NT2/D1 (cell line): Measurements from ENCODE around the gene PTPRK.

Experiments used
- DNase-seq: peaks from one replicate; pipeline ENCODE4 v3.0.0-alpha.2; 2011; ENCODE audit warnings: low read depth, low spot score
- H3K27me3 ChIP-seq: 2 replicates; pipeline ENCODE4 v1.6.0; 2011; ENCODE audit warnings: mild to moderate bottlenecking; ENCODE audit not compliant: insufficient read length, insufficient read depth
- H3K36me3 ChIP-seq: 2 replicates; pipeline ENCODE4 v1.6.1; 2011; ENCODE audit warnings: mild to moderate bottlenecking, low read length, mixed read lengths; ENCODE audit not compliant: insufficient read depth, insufficient read length
- H3K4me1 ChIP-seq: 2 replicates; pipeline ENCODE4 v1.5.1; 2011; ENCODE audit not compliant: insufficient read depth, insufficient read length
- H3K4me3 ChIP-seq: 2 replicates; pipeline ENCODE4 v1.5.1; 2011; ENCODE audit warnings: low read depth; ENCODE audit not compliant: insufficient read length
- H3K9ac ChIP-seq: 2 replicates; pipeline ENCODE4 v1.6.0; 2011; ENCODE audit warnings: low read depth; ENCODE audit not compliant: insufficient read length
- H3K9me3 ChIP-seq: 2 replicates; pipeline ENCODE4 v1.5.1; 2011; ENCODE audit warnings: mild to moderate bottlenecking, low read length; ENCODE audit not compliant: insufficient read depth
- SUZ12 ChIP-seq: IDR thresholded peaks from 2 replicates; pipeline ENCODE4 v1.6.1; 2011; ENCODE audit not compliant: insufficient read length, insufficient read depth; ENCODE audit errors: extremely low read depth
- YY1 ChIP-seq: IDR thresholded peaks from 2 replicates; pipeline ENCODE4 v1.6.1; 2011; ENCODE audit not compliant: insufficient read length, insufficient read depth
- ZNF274 ChIP-seq: IDR thresholded peaks from 2 replicates; pipeline ENCODE4 v1.6.1; 2011; ENCODE audit warnings: mild to moderate bottlenecking, low read depth, low read length

PTPRK gene

DNA sequence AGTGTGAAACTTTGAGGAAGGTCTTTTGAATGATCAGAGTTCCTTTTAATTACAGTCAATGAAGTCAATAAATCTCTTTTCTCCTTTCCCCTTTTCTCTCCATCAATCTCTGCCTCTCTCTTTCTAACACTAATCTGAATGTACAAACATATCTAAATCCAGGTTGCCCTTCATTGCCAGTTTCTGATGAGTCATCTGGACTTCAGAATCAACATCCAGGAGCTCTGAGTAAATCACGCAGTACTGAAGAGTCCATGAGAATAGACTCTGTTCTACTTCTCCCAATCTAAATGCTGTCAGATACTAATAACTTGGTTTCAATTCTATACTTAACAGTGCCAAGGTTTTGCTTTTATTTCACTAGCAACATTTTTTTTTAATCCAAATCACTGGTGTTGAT, 380.9 kb downstream of the PTPRK start:
- TF ChIP-seq ZNF274 (no peak), SUZ12 (no peak), YY1 (no peak)
- Histone ChIP-seq H3K9ac (no peak overlapping the region), H3K27me3 (no peaks in the 10 kb centered on the region), H3K4me3 (no peak overlapping the region), H3K4me1 (no peaks in the 10 kb centered on the region), H3K9me3 (no peaks in the 10 kb centered on the region), H3K36me3 (no peaks in the 10 kb centered on the region)
- no peak for DNase-seq

DNA sequence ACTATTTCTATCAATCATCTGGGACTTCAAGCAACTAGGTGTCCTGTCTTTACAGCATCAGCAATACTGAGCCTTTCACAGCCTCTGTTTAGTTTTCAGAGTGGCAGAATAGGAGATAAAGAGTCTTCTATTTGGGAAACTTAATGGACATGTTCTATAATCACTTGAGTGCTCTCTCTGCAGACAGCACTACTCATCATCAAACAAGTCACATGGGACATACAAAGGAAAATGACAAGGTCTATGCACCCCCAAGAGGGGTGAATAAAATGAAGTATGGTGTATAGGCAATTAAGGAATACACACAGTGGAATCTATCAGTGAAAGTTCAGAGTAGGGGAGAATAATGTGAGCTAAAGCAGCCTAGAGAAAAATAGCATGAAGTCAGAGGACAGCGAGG, 381.7 kb downstream of the PTPRK start:
- no peak for DNase-seq
- no peak overlapping the region for H3K9ac ChIP-seq
- no peaks in the 10 kb centered on the region for H3K4me1 ChIP-seq
- no peak for TF ChIP-seq SUZ12
- TF ChIP-seq YY1: no peak
- TF ChIP-seq ZNF274: no peak
- H3K27me3 ChIP-seq: no peaks in the 10 kb centered on the region
- H3K36me3 ChIP-seq: no peaks in the 10 kb centered on the region
- no peak overlapping the region for H3K4me3 ChIP-seq
- no peaks in the 10 kb centered on the region for H3K9me3 ChIP-seq

DNA sequence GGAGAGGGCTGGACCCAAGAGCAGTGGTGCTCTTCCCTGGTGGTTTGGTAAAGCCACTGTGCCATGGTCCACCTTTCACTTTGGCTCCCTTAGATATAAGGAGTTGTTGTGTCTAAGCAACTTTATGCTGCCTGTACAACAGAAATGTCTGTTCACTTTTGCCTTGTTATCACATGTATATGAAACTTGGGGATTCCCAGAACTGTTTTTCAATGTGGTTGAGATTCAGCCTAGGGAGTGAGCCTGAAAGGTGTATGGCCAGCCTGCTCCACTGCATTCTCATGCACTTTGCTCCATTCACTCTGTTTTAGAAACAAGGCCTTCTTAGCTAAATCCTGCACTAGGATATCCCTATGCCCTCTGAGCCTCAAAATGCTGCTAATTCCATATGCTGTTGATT, 385.1 kb downstream of the PTPRK start:
- Histone ChIP-seq H3K4me1 (no peaks in the 10 kb centered on the region), H3K36me3 (no peaks in the 10 kb centered on the region)
- no peak for TF ChIP-seq ZNF274
- TF ChIP-seq SUZ12: no peak
- no peak for TF ChIP-seq YY1

DNA sequence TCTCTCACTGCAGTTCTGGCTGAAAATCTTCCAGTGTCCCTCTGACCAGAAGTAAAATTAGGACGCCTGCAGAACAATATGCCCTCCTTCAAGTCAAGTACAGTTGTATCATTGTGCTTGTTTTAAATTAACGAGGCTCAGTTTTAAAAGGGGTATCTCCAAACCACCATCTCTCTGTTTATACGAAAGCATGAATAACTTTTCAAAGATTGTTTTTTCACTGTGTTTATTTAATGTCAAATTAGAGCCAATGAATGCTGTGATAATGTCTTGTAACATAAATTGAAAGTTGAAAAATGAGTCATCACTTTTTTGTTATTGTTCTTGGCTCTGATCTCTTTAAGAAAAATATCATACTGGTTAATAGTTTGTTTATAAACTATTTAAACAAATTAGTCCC, 388.8 kb downstream of the PTPRK start:
- Histone ChIP-seq H3K27me3 (no peaks in the 10 kb centered on the region), H3K4me3 (no peak overlapping the region), H3K9me3 (no peaks in the 10 kb centered on the region), H3K36me3 (no peaks in the 10 kb centered on the region), H3K9ac (no peak overlapping the region), H3K4me1 (no peaks in the 10 kb centered on the region)
- DNase-seq: no peak
- TF ChIP-seq ZNF274 (no peak), YY1 (no peak), SUZ12 (no peak)

More for the DNA sequence above, 385.1 kb downstream of the PTPRK start:
- Histone ChIP-seq H3K4me3 (no peak overlapping the region), H3K27me3 (no peaks in the 10 kb centered on the region), H3K9me3 (no peaks in the 10 kb centered on the region), H3K9ac (no peak overlapping the region)
- no peak for DNase-seq

DNA sequence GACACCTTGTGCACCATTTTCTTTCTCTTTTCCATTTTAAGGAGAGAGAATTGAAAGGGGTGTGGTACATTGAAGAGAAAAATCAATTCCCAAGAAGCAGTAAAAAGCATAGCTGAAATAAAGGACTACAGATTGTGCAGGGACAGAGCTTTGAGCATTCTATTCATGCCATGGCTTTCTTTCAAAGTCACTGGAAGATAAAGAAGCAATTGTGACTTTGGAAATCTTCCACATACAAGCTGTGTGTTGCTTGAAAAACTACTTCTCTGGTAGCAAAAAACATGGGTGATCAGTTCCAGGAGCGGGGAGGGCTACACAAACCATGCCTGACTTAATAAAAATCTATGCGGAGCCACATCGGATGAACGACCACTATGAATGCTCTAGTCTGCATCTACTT, 389.4 kb downstream of the PTPRK start:
- no peak for DNase-seq
- no peak overlapping the region for H3K4me3 ChIP-seq
- H3K36me3 ChIP-seq: no peaks in the 10 kb centered on the region
- H3K9me3 ChIP-seq: no peaks in the 10 kb centered on the region
- no peaks in the 10 kb centered on the region for H3K27me3 ChIP-seq
- no peak overlapping the region for H3K9ac ChIP-seq
- H3K4me1 ChIP-seq: no peaks in the 10 kb centered on the region
- no peak for TF ChIP-seq ZNF274
- TF ChIP-seq YY1: no peak
- TF ChIP-seq SUZ12: no peak

DNA sequence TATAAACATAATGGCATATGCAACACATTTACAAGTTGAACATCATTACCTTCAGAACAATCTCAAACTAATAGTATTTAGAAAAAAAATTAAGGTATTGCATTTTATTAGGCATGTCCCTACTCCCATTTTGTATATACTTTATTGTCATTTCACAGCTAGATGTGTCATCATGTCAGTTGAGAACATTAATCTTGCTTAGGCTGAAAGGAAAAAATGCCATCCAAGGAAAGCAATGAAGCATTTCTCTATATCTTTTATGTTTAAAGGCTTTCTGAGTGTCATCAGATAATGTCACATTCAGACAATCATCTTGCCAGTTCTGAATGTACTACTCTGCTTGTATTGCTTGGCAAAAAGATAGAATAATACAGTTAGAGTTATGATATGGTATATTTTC, 390.7 kb downstream of the PTPRK start:
- no peaks in the 10 kb centered on the region for H3K4me1 ChIP-seq
- H3K27me3 ChIP-seq: no peaks in the 10 kb centered on the region
- no peak for TF ChIP-seq ZNF274
- no peak for TF ChIP-seq YY1
- no peak for TF ChIP-seq SUZ12
- H3K4me3 ChIP-seq: no peak overlapping the region
- DNase-seq: no peak
- no peaks in the 10 kb centered on the region for H3K36me3 ChIP-seq
- no peaks in the 10 kb centered on the region for H3K9me3 ChIP-seq
- H3K9ac ChIP-seq: no peak overlapping the region

DNA sequence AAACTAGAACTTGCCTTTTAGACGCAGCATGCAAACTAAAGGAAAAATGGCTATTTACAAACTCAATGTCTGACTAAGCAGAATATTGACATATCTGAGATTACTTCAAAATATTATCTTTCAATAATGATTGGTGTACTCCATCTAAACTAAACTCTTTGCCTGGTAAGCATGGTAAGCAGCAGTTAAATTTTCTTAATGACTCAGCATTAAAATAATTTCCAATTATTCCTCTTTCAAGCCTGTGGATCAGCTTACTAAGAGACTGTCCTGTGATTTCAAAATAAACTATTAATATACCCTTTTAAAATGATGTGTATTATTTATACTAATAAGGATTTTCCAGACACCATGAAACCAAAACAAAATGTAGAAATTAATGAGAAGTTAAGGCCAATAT, 392.7 kb downstream of the PTPRK start:
- H3K9ac ChIP-seq: no peak overlapping the region
- DNase-seq: no peak
- H3K36me3 ChIP-seq: no peaks in the 10 kb centered on the region
- no peak for TF ChIP-seq ZNF274
- no peak for TF ChIP-seq SUZ12
- TF ChIP-seq YY1: no peak
- no peaks in the 10 kb centered on the region for H3K9me3 ChIP-seq
- H3K4me3 ChIP-seq: no peak overlapping the region
- no peaks in the 10 kb centered on the region for H3K4me1 ChIP-seq
- no peaks in the 10 kb centered on the region for H3K27me3 ChIP-seq

DNA sequence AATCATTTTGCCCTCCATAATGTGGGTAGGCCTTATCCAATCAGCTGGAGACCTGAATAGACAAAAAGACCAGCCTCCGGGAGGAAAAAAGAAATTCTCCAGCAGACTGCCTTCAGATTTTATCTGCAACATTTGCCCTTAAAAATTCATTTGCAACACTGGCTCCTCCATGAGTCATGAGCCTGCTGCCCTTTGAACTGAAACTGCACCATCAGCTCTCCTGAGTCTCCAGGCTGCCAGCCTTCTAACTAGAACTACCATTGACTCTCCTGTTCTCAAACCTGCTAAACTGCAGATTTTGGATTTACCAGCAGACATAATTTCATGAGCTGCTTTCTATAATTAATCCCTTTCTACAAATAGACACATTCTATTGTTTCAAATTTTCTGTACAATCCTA, 395.7 kb downstream of the PTPRK start:
- TF ChIP-seq ZNF274: no peak
- TF ChIP-seq SUZ12: no peak
- TF ChIP-seq YY1: no peak
- Histone ChIP-seq H3K36me3 (no peaks in the 10 kb centered on the region), H3K4me3 (no peak overlapping the region), H3K9me3 (no peaks in the 10 kb centered on the region), H3K9ac (no peak overlapping the region), H3K27me3 (no peaks in the 10 kb centered on the region), H3K4me1 (no peaks in the 10 kb centered on the region)
- no peak for DNase-seq
